Amygdala (tissue), 56 donors: ENCODE measurements around the gene PPA1.
"Not testable (repeated sequence)": the region's sequence is repeated elsewhere in the genome, so short reads cannot be mapped to it uniquely, and the experiment has no call there.

Experiments
- DNase-seq, 56 donors: peaks; one replicate each; lab custom pipeline; 2025; lab: John Stamatoyannopoulos, UW

The PPA1 gene

GRCh38 chr10:70255329-70256299, 22.4 kb upstream of the PPA1 start:
- DNase-seq: peak in 2 of 56 donors; percentile 5 to 11

GRCh38 chr10:70254778-70255328, 21.6 kb upstream of the PPA1 start:
- no peak for DNase-seq

GRCh38 chr10:70253878-70254765, 20.9 kb upstream of the PPA1 start:
- DNase-seq: peak in 1 of 56 donors; percentile 18

- peak in 9 of 56 donors; percentile 16 to 55 (median 36) for DNase-seq
Observed at GRCh38 chr10:70250961-70251680, 17.9 kb upstream of the PPA1 start.

- DNase-seq: no peak
Observed at GRCh38 chr10:70247360-70247759, 14.1 kb upstream of the PPA1 start.

GRCh38 chr10:70241081-70241480, 7.9 kb upstream of the PPA1 start:
- no peak for DNase-seq

GRCh38 chr10:70239986-70240385, 6.8 kb upstream of the PPA1 start:
- not testable (repeated sequence) for DNase-seq

GRCh38 chr10:70239077-70239976, 6.1 kb upstream of the PPA1 start:
- not testable (repeated sequence) for DNase-seq

GRCh38 chr10:70237958-70238536, 4.8 kb upstream of the PPA1 start:
- DNase-seq: not testable (repeated sequence)

GRCh38 chr10:70234668-70235447, 1.6 kb upstream of the PPA1 start:
- no peak for DNase-seq

GRCh38 chr10:70233939-70234300, 691 bp upstream of the PPA1 start:
- DNase-seq: no peak

GRCh38 chr10:70232859-70233108, 445 bp downstream of the PPA1 start:
- peak in 1 of 56 donors; percentile 52 for DNase-seq

- DNase-seq: peak in 10 of 56 donors; percentile 17 to 42 (median 32)
Observed at GRCh38 chr10:70232155-70232858, 922 bp downstream of the PPA1 start.

- DNase-seq: no peak
Observed at GRCh38 chr10:70228491-70228890, 4.7 kb downstream of the PPA1 start.

GRCh38 chr10:70227548-70228320, 5.5 kb downstream of the PPA1 start:
- no peak for DNase-seq

- no peak for DNase-seq
Observed at GRCh38 chr10:70223728-70224127, 9.5 kb downstream of the PPA1 start.
